Omental fat pad (tissue), 4 donors: Measurements from ENCODE around the gene OPCML. TPM values are rescaled to one million over a fixed set of nuclear protein-coding genes. Genes with fewer than 3 reads are reported as not detected.

Experiments
- ATAC-seq: fragments of 150-250 bp; one replicate; pipeline ENCODE4 v1.9.1; 2016; ENCODE audit warnings: mild to moderate bottlenecking, moderate library complexity; ENCODE audit not compliant: low FRiP score
- DNase-seq: peaks from one replicate; pipeline ENCODE4 v3.0.0-alpha.2; 2019; ENCODE audit warnings: low spot score
- total RNA-seq, 4 donors: library from RNA; depleted of rRNA; stranded (reverse); fragments of >200 nt; gene quantifications; one replicate each; pipeline ENCODE4 v1.1.0, GENCODE V29; 2016
- TF ChIP-seq, protein P1 (sequence below), 3 donors: fragments of 450-650 bp; IDR thresholded peaks; one replicate each; pipeline ENCODE4 v1.5.1; 2016 to 2017; ENCODE audit warnings: antibody characterized with exemption in 3 of 3, mild to moderate bottlenecking in 3 of 3, moderate library complexity in 2 of 3

The OPCML gene
- total RNA-seq, 4 donors from 2014 or later = 0.32 TPM; not detected in 3

DNA sequence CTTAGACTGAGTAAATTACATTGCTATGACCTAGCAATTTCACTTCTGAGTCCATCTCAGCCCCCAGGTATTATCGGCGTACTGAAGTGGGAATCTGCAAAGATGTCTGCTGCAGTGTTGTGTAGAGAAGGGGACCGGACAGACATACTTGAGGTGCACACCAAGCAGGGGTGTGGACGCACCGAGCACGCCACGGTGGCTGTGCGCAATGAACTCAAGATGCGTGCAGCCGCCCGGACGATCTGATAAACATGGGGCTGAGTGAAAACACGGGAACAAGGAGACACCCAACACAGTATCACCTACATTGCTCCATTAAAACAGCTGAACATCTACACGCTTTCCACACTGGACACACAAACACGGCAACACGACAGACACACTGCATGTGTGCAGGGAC is 454.3 kb downstream of the OPCML start:
- no peak for ATAC-seq
- DNase-seq = no peak
- TF ChIP-seq, protein P1, sequence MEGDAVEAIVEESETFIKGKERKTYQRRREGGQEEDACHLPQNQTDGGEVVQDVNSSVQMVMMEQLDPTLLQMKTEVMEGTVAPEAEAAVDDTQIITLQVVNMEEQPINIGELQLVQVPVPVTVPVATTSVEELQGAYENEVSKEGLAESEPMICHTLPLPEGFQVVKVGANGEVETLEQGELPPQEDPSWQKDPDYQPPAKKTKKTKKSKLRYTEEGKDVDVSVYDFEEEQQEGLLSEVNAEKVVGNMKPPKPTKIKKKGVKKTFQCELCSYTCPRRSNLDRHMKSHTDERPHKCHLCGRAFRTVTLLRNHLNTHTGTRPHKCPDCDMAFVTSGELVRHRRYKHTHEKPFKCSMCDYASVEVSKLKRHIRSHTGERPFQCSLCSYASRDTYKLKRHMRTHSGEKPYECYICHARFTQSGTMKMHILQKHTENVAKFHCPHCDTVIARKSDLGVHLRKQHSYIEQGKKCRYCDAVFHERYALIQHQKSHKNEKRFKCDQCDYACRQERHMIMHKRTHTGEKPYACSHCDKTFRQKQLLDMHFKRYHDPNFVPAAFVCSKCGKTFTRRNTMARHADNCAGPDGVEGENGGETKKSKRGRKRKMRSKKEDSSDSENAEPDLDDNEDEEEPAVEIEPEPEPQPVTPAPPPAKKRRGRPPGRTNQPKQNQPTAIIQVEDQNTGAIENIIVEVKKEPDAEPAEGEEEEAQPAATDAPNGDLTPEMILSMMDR (IDR thresholded peaks at IDR 0.05) = no peak

DNA sequence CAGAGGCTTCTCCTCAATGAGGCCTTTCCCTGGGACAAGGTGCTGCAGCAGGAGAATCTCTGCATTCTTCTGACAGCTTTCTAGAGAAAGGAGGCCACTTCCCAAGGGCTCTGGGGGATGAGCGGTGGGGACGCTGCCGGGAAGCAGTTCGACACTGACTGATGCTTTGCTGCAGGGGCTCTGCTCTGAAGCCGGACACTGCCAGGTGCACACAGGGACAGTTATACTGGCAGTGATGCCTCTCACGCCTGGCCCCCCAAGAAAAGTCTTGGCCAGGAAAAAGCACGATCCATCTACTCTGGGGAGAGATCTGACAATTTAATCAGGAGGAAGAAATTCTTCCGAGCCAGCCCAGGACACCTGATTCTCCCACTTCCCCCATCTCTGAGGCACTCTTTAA is 456.9 kb downstream of the OPCML start:
- ATAC-seq (no peak), DNase-seq (no peak)
- TF ChIP-seq, protein P1 (IDR thresholded peaks at IDR 0.05) = no peak

DNA sequence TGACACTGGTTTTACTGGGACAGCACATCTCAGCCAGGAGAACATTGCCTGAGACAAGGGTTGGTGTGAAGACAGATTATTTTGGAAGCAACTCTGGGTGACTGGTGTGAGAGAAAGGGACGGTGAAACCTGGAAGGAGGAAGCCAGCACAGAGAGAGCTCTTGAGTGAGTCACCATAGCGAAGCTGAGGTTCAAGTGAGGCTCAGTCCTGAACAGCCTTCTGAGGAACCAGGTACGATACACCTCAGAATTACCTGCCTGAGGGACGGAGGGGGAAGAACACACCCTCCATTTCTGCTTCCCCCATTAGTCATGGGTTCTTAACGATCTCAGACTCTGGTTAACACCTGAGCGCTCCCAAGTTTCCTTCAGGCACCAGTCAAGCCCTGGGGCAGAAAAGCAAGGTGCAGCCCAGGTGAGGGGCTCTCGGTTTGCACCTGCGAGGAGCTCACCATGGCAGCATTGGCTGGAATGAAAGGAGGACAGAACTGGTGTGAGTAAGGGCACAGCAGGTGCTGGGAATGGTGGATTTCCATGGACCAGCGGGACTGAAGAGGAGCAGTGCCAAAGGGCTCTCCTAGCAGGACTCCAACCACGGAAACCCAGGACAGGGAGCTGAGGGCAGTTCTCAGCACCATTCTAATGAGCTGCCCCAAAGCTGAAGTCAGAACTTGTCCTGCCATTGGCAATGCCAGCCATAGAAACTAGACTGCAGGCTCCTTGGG is 459.3 kb downstream of the OPCML start:
- TF ChIP-seq, protein P1 (IDR thresholded peaks at IDR 0.05) = no peak
- ATAC-seq = no peak

DNA sequence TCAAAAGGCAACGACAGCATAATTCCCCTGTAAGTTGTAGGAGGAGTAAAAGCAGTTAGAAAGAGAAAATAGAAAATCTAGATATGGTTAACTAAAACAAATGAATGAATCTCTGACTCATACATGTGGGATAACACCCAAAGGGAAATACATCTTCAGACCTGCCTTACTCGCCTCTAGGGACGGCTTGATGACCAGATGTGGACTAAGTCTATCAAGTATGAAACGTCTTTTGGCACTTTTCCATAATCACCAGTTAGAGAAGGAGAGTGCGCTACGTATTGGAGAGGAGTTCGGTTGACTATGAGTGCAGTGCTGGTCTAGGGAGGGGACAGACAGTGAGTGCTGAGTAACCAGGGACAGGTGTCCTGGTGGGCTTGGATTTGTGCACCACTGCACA is 459.9 kb downstream of the OPCML start:
- TF ChIP-seq, protein P1 (IDR thresholded peaks at IDR 0.05) = no peak
- DNase-seq = no peak
- ATAC-seq = no peak

More for the DNA sequence above, 459.3 kb downstream of the OPCML start:
- DNase-seq = no peak

DNA sequence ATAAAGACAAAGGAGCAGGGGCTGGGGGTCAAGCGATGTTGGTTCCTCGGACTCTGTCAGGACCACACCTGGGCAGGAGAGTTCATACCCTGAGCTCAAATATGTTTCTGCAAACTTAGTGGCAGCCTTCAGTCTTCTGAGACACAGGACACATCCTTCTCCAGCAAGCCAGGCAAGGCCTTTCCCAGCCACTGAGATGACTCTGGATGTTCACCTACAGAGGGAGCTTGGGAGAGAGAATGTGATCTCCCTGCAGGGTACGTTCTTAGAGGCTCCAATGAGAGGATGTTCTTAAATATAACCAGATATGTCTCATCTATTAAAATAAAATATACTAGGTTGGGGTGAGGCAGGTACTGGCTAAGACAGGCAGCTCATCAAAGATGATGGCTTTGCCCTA is 461.5 kb downstream of the OPCML start:
- TF ChIP-seq, protein P1 (IDR thresholded peaks at IDR 0.05) = no peak
- DNase-seq = no peak
- ATAC-seq = no peak

DNA sequence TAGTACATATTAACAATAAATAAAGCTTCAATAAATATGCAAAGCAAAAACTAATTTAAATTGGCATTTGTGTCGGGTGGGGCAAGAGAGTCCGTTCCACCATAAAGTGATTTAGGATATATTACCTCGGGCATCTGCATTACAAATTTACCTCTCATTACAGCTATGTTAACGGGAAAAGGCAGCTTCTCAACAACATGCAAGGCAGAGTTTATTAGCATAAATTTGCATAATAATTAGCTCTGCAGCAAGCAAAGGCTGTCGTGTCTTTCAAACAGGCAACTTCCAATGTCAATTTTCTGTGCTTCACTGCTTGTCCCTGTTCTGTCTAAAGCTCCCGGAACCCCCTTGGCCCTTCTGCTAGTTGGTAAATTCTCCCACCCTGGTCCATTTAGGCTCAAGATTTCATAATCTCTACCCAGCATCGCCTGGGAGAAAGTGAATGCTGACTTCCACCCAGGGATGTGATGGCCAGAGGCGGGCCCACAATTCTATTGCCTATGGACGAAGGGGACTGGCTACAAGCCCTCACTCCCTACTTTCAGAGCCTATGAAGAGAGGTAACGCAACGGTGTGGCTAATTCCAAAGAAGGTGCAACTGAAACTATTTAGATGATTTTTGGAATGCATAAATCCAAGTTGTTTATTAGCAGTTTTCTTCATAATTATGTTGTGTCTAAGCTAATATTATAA is 462.1 kb downstream of the OPCML start:
- DNase-seq = no peak
- TF ChIP-seq, protein P1 (IDR thresholded peaks at IDR 0.05) = no peak
- no peak for ATAC-seq
